NCI-H2196 treated with DMSO at 0.1 percent for 48 hours (cell line): ENCODE measurements around the gene SARNP.

Source experiments
- DNase-seq: peaks from one replicate; lab custom pipeline; 2025; ENCODE audit not compliant: unreplicated experiment; lab: John Stamatoyannopoulos, UW

SARNP gene

GRCh38 chr12:55726971-55727370 is 90.6 kb downstream of the SARNP start:
- no peak for DNase-seq

GRCh38 chr12:55725556-55725955 is 92.0 kb downstream of the SARNP start:
- no peak for DNase-seq

GRCh38 chr12:55724940-55725309 is 92.6 kb downstream of the SARNP start:
- DNase-seq: no peak

GRCh38 chr12:55724226-55724939 is 93.1 kb downstream of the SARNP start:
- peak; percentile 38 for DNase-seq

GRCh38 chr12:55723516-55724225 is 93.9 kb downstream of the SARNP start:
- DNase-seq: no peak

GRCh38 chr12:55722948-55723347 is 94.6 kb downstream of the SARNP start:
- no peak for DNase-seq

- no peak for DNase-seq
Measured at GRCh38 chr12:55721601-55722213, 95.8 kb downstream of the SARNP start.

GRCh38 chr12:55720894-55721444 is 96.6 kb downstream of the SARNP start:
- peak; percentile 89 for DNase-seq

GRCh38 chr12:55720071-55720564 is 97.4 kb downstream of the SARNP start, which contains the start of gene RDH5:
TSS of gene RDH5 (plus strand) at chr12:55720393. CDS start at chr12:55721185, 792 bp downstream.
- DNase-seq: no peak

- no peak for DNase-seq
Measured at GRCh38 chr12:55719371-55719770, 98.2 kb downstream of the SARNP start.

- DNase-seq: no peak
Measured at GRCh38 chr12:55718624-55719275, 98.8 kb downstream of the SARNP start.

GRCh38 chr12:55718015-55718414 is 99.5 kb downstream of the SARNP start:
- DNase-seq: no peak

- no peak for DNase-seq
Measured at GRCh38 chr12:55717011-55718007, 100.2 kb downstream of the SARNP start.

GRCh38 chr12:55716582-55716957 is 101.0 kb downstream of the SARNP start:
- no peak for DNase-seq

GRCh38 chr12:55715833-55716581 is 101.5 kb downstream of the SARNP start, which contains the start of gene BLOC1S1:
TSS of gene BLOC1S1 (plus strand) at chr12:55716046. CDS start at chr12:55716052, 6 bp downstream.
- peak; percentile 80 for DNase-seq

- no peak for DNase-seq
Measured at GRCh38 chr12:55715169-55715764, 102.3 kb downstream of the SARNP start.

GRCh38 chr12:55713721-55714120 is 103.8 kb downstream of the SARNP start:
- DNase-seq: no peak

- DNase-seq: no peak
Measured at GRCh38 chr12:55712700-55713415, 104.7 kb downstream of the SARNP start.
